Activated CD4-positive, alpha-beta T cell treated with anti-CD3 and anti-CD28 coated beads, Interleukin-2, Interleukin-4, amounts not matched to agents 100 ng/mL and 50 ng/mL, durations not matched to agents 16 hours and 8 hours (primary cell): ENCODE results near the gene SPATA13.

Experiments used
- DNase-seq: peaks from one replicate; pipeline ENCODE4 v3.0.0-alpha.2; 2020; ENCODE audit warnings: low spot score

The SPATA13 gene

DNA sequence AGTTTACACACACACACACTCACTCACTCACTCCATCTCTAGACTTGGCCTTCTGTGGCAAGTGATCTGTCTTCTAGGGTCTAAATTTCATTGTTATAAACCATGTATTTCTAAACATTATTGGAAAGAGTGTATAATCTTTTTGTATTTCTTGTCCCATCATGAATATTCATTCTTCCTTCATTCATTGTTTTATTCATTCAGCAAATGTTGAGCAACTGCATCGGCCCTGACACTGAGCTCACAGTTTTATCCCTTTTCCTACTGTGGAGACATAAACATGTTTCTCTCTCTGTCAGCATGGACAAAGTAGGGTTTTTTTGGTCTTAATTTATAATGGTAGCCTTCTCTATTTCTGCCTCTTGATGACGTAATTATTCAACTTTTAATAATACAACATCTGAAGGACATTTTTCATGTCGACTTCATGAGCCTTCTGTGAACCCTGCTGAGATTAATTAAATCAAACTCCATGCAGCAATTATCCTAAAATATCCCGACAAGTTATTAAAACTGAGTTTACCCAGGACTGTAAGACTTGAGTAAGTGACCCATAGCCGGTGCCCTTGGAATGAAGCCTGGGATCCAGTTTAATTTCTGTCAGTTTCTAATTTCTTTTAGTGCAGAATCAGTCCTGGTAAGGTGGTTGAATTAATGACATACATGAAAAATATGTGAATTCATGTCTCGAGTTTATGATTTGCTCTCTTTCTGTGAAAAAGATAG, 7.3 kb downstream of the SPATA13 start:
- DNase-seq, result no peak

DNA sequence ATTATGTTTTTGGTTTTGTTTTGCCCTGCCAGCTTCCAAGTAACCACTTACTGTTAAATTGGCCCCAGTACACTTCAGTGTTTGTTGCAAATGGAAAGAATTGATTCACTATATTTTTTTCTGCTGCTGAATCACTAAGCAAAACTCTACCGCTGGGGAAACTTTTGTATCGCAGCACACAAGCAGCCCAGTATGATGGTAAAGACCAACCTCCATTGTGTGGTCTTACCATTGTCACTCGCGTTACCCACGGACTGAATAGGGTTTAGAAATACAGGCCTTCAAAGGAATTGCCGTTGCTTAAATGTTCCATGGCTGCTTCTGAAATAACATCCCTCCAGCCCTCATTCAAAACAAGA, 7.9 kb downstream of the SPATA13 start:
- peak; percentile 48 for DNase-seq

DNA sequence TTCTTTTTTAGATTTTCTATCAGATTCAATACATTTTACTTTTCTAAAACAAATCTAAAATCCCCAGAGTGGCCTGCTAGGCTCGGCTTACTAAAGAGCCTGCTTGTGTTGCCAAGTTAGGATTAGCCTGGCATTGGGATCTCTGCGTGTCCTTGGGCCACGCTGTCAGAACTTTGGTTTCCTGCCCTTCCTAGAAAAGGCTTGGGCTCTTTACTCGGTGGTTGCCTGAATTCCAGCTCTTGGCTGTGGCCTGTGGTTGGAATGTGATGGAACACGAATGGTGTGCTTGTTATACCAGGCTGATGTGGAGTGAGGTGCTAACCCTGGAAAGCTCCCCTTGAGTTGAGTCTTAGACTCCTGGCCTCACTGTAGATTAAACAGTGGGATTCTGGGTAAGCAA, 8.5 kb downstream of the SPATA13 start:
- no peak for DNase-seq

DNA sequence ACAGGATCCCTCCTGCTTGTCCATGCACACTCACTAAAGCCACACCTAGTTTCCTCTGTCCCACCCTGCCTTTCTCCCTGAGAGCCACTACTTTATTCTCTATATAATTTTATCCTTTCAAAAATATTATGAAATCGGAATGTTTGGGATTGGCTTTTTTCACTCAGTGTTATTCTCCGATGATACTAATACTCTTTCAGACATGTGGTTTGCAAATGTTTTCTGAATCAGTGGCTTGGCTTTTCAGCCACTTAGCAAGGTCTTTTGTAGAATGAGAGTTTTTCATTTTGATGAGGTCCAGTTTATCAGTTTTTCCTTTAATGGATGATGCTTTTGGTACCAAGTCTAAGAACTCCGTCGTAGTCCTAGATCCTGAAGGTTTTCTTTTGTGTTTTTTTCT, 11.6 kb downstream of the SPATA13 start:
- DNase-seq, result no peak

DNA sequence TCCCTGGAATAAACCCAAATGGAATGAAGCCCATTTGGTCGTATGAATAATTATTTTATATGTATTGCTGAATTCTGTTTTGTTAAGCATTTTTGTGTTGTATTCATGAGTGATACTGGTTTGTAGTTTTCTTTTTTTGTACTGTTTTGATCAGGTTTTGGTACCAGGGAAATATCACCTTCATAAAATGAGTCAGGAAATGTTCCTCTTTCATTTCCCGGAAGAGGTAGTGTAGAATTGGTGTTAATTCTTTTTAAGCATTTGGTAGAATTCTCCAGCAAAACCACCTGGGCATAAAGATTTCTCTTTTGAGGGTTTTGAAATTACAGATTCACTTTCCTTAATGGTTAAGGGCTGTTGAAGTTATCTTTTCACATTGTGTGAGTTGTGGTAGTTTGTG, 13.3 kb downstream of the SPATA13 start:
- DNase-seq, result peak; percentile 69

DNA sequence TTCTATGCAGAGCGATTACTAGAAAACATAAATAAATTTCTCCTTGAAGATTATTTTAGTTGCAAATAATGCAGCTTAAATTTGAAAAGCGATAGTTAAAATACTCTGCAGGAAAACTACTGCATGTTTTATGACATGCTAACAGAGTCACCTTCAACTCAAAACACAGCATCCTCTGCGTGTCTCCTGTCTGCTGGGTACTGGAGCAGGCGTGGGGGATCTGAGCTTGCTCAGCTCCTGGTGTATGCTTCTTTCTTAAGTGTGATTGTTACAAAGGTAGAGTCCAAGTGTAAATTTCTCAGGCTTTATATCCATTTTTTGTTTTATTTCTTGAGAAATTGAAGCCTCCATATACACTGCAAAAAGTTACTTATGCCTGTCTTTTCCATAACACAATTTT, 15.3 kb downstream of the SPATA13 start:
- DNase-seq, result no peak

DNA sequence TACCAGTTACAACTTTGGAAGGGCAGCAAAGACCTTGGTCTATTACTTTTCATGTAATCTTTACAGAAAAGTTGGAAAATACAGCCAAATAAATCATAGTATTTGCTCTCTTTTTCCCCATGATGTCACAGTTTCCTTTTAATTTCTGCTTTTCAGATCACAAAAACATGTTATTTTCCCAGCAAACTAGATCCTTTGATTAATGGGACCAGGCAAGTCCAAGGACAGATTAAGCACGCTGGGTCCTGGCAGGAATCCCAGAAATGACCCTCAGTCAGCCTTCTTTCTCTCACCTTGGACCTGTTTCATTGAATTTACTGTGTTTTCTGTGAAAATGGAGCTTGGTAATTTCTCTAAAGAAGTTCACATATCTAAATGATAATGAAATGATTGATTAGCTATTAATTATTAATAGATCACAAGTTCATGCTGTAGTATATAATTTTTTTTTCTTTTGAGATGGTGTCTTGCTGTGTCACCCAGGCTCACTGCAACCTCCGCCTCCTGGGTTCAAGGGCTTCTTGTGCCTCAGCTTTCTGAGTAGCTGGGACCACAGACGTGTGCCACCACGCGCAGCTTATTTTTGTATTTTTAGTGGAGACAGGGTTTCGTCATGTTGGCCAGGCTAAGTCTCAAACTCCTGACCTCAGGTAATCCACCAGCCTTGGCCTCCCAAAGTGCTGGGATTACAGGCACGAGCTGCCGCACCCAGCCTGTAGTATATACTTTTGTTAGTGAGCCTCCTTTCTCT, 16.0 kb downstream of the SPATA13 start:
- no peak for DNase-seq

DNA sequence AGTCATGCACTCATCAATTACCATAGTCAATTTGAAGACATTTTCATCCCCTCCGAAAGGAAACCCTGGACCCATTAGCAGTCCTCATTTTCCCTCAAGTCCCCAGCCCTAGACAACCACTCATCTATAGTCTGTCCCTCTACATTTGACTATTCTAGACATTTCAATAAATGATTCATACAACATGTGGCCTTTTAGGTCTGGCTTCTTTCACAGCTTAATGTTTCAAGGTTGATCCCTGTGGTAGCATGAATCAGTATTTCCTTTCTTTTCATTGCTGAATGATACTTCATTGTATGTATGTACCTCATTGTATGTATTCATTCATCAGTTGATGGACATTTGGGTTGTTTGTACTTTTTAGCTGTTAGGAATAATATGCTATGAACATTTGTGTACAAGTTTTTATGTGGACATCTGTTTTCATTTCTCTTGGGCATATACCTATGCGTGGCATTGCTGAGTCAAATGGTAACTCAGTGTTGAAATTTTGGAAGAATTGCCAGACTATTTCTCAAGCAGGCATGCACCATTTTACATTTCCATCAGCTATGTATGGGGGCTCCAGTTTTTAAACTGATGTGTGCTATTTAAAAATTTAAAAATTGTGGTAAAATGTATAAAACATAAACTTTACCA, 18.4 kb downstream of the SPATA13 start:
- DNase-seq, result peak; percentile 65

DNA sequence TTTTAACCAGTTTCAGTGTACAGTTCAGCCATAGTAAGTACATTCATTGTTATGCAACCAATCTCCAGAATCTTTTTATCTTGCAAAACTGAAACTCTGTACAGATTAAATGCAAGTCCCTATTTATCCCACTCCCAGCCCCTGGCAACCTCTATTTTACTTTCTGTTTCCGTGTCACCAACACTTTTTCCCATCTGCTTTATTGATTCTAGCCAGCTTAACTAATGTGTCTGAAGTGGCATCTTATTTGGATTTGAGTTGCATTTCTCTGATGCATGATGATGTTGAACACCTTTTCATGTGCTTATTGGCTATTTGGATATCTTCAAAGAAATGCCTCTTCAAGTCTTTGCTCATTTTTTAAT, 18.9 kb downstream of the SPATA13 start:
- no peak for DNase-seq

DNA sequence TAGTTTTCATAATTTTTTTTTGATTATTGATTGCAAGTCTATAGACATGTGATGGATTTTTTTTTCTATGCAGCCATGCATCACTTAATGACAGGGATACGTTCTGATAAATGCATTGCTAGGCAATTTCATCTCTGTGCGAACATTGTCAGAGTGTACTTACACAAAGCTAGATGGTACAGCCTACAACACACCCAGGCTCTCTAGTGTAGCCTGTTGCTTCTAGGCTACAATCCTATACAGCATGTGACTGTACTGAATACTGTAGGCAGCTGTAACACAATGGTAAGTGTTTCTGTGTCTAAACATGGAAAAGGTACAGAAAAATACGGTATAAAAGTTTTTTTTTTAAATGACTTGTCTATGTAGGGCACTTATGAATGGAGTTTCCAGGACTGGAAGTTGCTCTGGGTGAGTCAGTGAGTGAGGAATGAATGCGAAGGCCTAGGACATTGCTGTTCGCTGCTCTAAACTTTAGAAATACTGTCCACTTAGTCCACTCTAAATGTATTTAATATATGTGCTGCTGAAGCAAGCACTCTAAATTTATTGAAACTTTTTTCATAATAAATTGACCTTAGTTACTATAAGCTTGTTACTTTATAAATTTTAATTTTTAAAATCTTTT, 20.3 kb downstream of the SPATA13 start:
- DNase-seq, result no peak

DNA sequence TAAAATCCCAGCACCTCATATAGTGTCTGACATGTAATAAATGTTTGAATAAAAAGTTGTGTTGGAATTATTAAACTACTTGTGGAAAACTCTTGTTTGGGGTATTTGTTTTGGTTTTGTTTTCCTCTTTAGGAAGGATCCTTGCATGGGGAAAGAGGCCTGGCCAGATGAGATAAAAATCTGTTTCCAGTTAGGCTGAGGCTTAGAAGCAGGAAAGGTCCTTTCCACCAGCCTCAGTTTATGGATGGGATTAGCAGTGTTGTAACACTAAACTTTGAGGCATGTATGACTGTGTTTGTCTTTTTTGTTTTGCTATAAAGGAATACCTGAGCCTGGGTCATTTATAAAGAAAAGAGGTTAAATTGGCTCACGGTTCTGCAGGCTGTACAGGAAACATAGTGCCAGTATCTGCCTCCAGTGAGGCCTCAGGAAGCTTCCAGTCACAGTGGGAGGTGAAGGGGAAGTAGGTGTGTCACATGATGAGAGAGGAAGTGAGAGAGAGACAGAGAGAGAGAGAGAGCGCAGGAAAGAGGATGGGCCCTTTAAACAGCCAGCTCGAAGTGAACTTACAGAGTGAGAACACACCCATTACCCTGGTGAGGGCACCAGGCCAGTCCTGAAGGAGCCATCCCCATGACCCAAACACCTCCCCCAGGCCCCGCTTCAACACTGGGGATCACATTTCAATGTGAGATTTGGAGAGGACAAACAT, 21.6 kb downstream of the SPATA13 start:
- peak; percentile 22 for DNase-seq

DNA sequence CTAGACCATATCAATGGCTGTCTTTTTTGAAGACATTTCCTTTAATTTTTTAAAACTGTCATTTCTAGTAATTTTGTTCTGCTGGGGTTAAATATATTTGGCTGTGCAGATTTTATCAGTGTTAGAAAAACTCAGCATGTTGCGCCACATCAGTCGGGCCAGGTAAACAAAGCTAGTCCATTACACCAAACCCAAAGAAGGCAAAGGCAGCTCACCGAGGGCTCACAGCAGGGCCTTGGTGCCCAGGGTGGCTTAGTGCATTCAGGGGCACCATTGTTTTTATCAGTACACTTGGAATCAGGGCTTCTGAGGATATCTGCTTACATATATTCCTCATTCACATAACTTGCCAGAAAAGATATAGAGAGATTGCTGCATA, 22.2 kb downstream of the SPATA13 start:
- DNase-seq, result no peak

DNA sequence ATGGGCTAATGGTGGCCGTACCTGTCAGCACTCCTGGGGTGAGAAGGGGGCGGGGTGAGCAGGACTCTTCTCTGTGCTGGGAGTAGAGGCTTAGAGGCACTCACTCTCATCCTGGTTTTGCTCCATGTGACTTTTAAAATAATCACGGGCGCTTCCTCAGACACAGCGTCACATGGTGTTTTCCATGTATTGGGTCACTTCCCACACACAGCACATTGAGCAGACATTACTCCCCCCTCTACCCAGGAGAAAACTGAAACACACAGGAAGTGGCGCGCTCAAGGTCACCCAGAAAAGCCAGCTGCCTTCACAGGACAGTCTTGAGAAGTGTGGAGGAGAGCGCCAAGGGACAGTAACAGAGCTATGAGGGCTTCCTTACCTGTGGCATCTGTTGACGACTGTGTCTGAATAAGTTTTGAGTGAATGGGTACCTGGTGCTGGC, 23.2 kb downstream of the SPATA13 start:
- no peak for DNase-seq

DNA sequence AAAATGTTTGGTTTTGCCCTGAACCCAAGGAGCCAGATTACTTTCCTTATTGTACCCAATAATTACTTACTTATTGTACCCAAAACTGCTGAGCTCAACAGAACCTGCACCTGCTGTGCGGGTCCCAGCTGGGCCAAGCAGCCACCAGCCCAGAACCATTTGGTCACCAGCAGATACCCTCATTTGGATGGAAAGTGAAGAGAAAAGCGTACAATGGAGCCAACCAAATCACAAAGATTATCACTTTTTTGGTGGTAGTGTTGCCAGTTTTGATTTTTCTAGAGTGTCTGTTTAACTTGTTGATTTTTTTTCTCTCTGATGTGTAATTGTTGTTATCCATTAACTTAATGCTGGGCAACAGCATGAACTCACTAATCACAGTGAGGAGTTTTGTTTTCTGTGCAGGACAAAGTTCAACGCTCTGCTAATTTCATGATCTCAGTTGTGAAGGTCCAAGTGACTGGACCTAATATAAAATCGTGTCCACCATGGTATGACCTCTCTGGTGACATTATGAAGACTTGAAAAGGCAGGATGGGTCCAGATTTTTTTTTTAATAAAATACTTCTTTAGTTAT, 23.8 kb downstream of the SPATA13 start:
- no peak for DNase-seq

DNA sequence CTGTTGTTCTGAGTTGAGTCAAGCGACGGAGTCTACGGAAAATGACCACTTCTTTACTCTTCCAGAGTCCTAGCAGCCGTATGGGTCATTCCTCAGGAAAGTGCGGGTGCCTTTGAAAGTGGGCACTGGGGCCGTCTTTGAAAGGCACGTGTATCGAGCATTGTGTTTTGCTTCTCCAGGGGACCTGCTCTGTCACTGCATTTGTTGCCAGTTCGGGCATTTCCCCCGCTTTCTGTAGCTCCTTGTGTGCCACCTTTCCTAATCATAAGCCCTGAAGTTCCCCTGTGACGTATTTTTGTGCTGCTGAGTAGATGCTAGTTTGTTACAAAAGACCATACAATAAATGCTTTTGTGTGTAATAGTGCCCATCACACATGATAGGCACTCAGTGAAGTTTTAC, 24.4 kb downstream of the SPATA13 start:
- DNase-seq, result no peak

DNA sequence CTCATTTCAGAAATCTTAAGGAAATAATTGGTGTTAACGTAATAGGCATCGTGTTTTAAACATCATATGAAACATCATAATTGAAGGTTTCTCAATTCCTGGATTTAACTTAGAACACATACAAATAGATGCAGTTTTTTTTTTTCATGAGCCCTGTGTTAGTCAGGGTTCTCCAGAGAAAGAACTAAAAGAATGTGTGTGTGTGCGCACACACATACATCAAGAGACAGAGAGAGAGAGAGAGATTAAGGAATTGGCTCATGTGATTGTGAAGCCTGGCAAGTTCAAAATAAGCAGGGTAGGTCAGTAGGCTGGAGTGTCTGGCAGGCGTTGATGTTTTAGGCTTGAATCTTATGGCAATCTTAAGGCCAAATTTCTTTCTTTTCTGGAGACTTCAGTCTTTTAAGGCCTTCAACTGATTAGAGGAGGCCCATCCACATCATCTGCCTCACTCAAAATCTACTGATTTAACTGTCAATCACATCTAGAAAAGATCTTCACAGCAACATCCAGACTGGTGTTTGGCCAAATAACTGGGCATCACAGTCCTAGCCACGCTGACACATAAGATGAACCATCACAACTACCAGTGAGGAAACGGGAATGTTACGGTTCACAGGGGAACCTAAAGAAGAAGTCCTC, 25.2 kb downstream of the SPATA13 start:
- no peak for DNase-seq

DNA sequence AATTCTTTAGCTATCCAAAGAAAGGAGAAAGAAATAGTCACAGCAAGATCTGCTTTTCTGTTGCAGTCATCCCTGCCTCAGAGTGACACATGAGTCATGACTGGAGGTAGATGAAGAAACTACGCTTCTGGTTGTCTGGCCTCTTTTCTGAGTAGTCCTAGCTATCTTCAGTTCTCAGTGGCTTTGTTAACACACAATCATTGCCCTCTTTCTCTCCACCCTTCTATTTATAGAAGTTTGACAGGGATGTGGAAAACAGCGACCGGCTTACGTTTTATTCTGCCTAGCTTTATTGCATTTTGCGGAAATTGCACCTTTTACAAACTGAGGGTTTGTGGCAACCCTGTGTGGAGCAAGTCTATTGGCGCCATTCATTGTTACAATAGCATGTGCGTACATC, 26.7 kb downstream of the SPATA13 start:
- peak; percentile 83 for DNase-seq

DNA sequence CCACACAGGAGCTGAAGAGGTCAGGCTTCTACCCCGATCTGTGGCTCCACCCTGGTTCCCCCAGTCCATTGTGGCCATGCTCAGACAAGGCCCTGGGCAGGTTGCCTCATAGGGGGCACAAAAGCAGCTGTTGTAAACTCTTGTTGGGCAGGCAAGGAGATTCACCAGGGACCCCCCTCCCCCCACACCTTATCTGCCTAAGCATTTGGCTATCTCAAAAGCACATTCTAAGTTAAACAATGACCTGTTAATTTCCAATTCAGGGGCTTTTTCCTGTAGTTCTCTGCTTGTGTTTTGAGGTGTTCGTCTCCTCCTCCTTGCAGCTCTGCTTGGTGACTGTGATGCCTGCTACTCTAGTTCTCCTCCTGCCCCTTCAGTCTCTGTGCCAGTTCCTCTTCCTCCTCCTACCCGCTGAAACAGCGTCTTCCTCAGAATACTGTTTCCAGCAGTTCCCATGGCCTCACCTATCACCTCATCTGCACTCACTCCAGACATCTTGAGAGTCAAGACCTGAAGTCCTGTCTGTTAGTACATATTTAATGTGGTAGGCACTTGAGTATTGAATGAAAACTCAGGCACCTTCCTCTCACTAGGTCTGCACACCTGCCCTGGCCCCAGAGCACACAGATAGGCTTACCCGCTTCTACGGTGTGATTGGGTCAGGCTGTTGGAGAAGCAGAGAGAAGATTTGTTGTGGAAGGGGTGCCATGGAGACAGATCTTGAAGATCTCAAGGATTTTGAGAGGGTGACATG, 31.7 kb downstream of the SPATA13 start:
- no peak for DNase-seq

DNA sequence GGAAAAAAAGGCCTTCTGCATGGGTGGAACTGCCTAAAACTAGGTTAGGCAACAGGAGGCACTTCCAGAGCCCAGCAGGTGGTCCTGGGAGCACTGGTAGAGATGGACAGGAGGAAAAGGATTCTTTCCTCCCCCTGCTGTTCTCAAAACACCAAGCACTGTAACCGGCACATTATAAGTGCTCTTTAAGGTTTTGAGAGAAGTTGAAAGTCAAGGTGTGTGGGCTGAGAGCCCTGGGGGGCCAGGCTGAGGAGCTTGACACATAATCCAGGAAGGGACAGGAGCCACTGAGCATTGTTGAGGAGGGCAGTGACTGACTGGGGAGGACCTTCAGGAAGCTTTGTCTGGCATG, 32.3 kb downstream of the SPATA13 start:
- DNase-seq, result no peak

DNA sequence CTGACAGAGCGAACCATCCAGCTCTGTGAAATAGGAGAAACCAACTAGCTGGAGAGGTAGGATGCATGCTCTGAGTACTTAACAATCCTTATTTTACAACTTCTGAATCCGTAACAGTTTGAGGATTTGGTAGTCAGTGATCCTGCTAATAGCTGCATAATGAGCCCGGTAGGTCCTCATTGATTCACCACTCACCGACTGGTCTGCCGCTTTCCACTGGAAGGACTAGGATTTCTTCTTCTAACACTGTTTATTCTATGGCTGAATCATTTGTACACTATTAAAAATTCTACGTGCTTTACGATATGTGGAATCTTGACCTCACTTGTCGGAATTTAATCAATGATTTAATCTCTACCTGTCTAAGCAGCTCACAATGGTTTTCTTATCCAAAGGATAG, 33.9 kb downstream of the SPATA13 start:
- DNase-seq, result no peak

DNA sequence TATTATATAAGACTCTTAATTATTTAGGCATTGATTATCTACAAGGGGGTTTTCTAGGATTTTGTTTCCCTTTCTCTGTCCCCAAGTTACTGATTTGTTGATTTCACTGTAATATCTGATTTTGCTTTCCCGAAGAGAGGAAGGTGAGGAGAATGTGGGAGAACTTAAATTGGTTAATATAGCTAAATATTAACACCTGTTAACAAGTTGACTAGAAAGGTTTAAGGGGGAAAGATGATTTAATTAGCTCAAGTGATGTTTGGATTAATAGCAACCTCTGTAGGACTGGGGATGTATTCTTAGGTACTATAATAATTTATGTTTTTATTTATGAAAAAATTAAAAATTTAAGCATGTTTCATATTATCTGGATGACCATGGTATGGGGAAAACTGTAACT, 35.1 kb downstream of the SPATA13 start:
- no peak for DNase-seq
